KMS-11 (cell line): Measurements from ENCODE around the gene PIGL.

Source experiments
- H2AFZ ChIP-seq: fragments of 200-600 bp; sonication (generic); 2 replicates; pipeline ENCODE4 v1.6.1; 2016; ENCODE audit warnings: antibody characterized with exemption, mixed run types, low read depth
- H3K27ac ChIP-seq: fragments of 200-600 bp; sonication (generic); 2 replicates; pipeline ENCODE4 v1.6.1; 2016; ENCODE audit warnings: mild to moderate bottlenecking, mixed run types
- H3K27me3 ChIP-seq: fragments of 200-600 bp; sonication (generic); 2 replicates; pipeline ENCODE4 v1.6.1; 2017; ENCODE audit warnings: mild to moderate bottlenecking, low read depth, mixed run types, moderate library complexity; ENCODE audit not compliant: insufficient read depth
- H3K36me3 ChIP-seq: fragments of 200-600 bp; sonication (generic); 2 replicates; pipeline ENCODE4 v1.6.1; 2017; ENCODE audit warnings: mild to moderate bottlenecking, mixed run types; ENCODE audit not compliant: insufficient read depth
- H3K4me1 ChIP-seq: fragments of 200-600 bp; sonication (generic); 2 replicates; pipeline ENCODE4 v1.6.1; 2016; ENCODE audit warnings: mild to moderate bottlenecking, low read depth, mixed run types; ENCODE audit not compliant: poor library complexity, severe bottlenecking
- H3K4me2 ChIP-seq: fragments of 200-600 bp; sonication (generic); 2 replicates; pipeline ENCODE4 v1.7.0; 2016; ENCODE audit warnings: mild to moderate bottlenecking, mixed run types
- H3K4me3 ChIP-seq: fragments of 200-600 bp; sonication (generic); IDR thresholded peaks from 2 replicates; pipeline ENCODE4 v1.6.1; 2017; ENCODE audit warnings: low read depth, low read length, mixed read lengths; ENCODE audit not compliant: insufficient read depth
- H3K79me2 ChIP-seq: fragments of 200-600 bp; sonication (generic); 2 replicates; pipeline ENCODE4 v1.6.1; 2016; ENCODE audit warnings: low read depth, mixed run types; ENCODE audit not compliant: insufficient read depth
- H3K9ac ChIP-seq: fragments of 200-600 bp; sonication (generic); 2 replicates; pipeline ENCODE4 v1.6.1; 2016; ENCODE audit warnings: mild to moderate bottlenecking, mixed run types
- H4K20me1 ChIP-seq: fragments of 200-600 bp; sonication (generic); 2 replicates; pipeline ENCODE4 v1.6.1; 2016; ENCODE audit warnings: mild to moderate bottlenecking, mixed run types; ENCODE audit not compliant: insufficient read depth
- CTCF ChIP-seq: fragments of 200-600 bp; sonication (generic); conservative IDR thresholded peaks from 2 replicates; pipeline ENCODE4 v1.6.1; 2017; ENCODE audit warnings: low read depth, mild to moderate bottlenecking, antibody characterized with exemption, low read length, moderate library complexity, mixed read lengths

The PIGL gene

GRCh38 chr17:16259926-16260325, 42.9 kb downstream of the PIGL start:
- TF ChIP-seq CTCF, result no peak

GRCh38 chr17:16261049-16261448, 44.0 kb downstream of the PIGL start:
- Histone ChIP-seq H3K4me2 (no peak overlapping the region), H3K79me2 (no peaks in the 10 kb centered on the region), H2AFZ (no peak overlapping the region), H3K27ac (no peak overlapping the region), H3K4me3 (no peak overlapping the region), H3K27me3 (no peaks in the 10 kb centered on the region), H3K9ac (no peak overlapping the region), H3K36me3 (no peaks in the 10 kb centered on the region), H3K4me1 (no peaks in the 10 kb centered on the region), H4K20me1 (no peaks in the 10 kb centered on the region)
- no peak for TF ChIP-seq CTCF

More at GRCh38 chr17:16259926-16260325, 42.9 kb downstream of the PIGL start:
- Histone ChIP-seq H2AFZ (no peak overlapping the region), H3K4me3 (no peak overlapping the region), H3K79me2 (no peaks in the 10 kb centered on the region), H3K4me2 (no peak overlapping the region), H4K20me1 (no peaks in the 10 kb centered on the region), H3K27me3 (no peaks in the 10 kb centered on the region), H3K27ac (no peak overlapping the region), H3K4me1 (no peaks in the 10 kb centered on the region), H3K9ac (no peak overlapping the region), H3K36me3 (no peaks in the 10 kb centered on the region)

GRCh38 chr17:16262201-16262600, 45.2 kb downstream of the PIGL start:
- no peak for TF ChIP-seq CTCF
- Histone ChIP-seq H3K4me3 (no peak overlapping the region), H3K4me2 (no peak overlapping the region), H3K27me3 (no peaks in the 10 kb centered on the region), H3K36me3 (no peaks in the 10 kb centered on the region), H3K9ac (no peak overlapping the region), H4K20me1 (no peaks in the 10 kb centered on the region), H3K79me2 (no peaks in the 10 kb centered on the region), H3K27ac (no peak overlapping the region), H3K4me1 (no peaks in the 10 kb centered on the region), H2AFZ (no peak overlapping the region)

- Histone ChIP-seq H3K9ac (no peak overlapping the region), H3K27ac (no peak overlapping the region), H4K20me1 (no peaks in the 10 kb centered on the region), H2AFZ (no peak overlapping the region), H3K79me2 (no peaks in the 10 kb centered on the region), H3K4me1 (no peaks in the 10 kb centered on the region), H3K4me3 (no peak overlapping the region), H3K4me2 (no peak overlapping the region), H3K36me3 (no peaks in the 10 kb centered on the region), H3K27me3 (no peaks in the 10 kb centered on the region)
- no peak for TF ChIP-seq CTCF
Measured at GRCh38 chr17:16267174-16267573, 50.2 kb downstream of the PIGL start.

GRCh38 chr17:16269658-16270057, 52.6 kb downstream of the PIGL start:
- Histone ChIP-seq H3K4me3 (no peak overlapping the region), H3K79me2 (no peaks in the 10 kb centered on the region), H3K9ac (no peak overlapping the region), H3K27me3 (no peaks in the 10 kb centered on the region), H2AFZ (no peak overlapping the region), H3K27ac (no peak overlapping the region), H3K36me3 (no peaks in the 10 kb centered on the region), H3K4me1 (no peaks in the 10 kb centered on the region), H4K20me1 (no peaks in the 10 kb centered on the region), H3K4me2 (no peak overlapping the region)
- TF ChIP-seq CTCF, result no peak
